GM19025 (cell line): ENCODE results near the gene MSH5.

Experiments used
- ATAC-seq: cut with Tn5 transposase; IDR thresholded peaks from one replicate; pipeline ENCODE4 v1.9.1; 2021; ENCODE audit warnings: mild to moderate bottlenecking, low read depth, moderate library complexity; ENCODE audit not compliant: unreplicated experiment

The MSH5 gene

DNA sequence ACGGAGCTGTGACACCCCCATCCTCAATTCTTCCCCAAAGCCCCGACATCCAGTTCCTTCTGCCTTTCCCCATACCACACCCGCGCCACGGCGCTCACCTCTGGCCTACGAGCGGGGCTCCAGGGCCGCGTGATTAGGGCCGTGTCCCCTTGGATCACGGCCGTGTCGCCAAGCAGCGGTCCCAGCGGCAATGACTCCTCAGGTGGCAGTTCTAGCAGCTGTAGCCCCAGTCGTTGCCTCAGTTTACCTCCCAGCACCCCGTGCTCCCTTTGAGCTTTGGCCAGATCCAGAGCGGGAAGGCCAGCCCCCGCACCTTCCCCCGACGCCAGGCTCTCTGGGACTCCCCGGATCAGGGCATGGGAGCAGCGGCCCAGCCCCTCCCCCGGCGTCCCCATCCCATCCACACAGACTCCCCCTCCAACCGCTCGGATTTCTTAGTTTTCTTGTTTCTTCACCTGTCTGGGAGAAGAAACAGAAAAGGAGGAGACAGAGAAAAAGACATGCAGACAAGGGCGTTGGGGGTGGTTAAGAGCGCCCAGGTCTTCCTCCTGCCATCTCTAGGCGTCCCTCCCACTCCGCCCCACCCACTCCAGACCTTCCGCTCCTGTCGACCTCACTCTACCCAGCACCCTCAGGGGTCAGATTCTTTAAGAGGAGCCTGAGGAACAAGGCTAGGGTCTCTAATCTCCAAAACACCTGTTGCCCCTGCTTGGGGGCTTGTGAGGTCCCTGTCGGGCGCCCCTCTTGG lies 10.9 kb upstream of the MSH5 start, which contains the start of gene DDAH2:
Gene DDAH2, minus strand, starts transcription at position 533 of the 748 bp plus-strand sequence. Its CDS starts 138 bp downstream, at position 395.
- no peak for ATAC-seq

DNA sequence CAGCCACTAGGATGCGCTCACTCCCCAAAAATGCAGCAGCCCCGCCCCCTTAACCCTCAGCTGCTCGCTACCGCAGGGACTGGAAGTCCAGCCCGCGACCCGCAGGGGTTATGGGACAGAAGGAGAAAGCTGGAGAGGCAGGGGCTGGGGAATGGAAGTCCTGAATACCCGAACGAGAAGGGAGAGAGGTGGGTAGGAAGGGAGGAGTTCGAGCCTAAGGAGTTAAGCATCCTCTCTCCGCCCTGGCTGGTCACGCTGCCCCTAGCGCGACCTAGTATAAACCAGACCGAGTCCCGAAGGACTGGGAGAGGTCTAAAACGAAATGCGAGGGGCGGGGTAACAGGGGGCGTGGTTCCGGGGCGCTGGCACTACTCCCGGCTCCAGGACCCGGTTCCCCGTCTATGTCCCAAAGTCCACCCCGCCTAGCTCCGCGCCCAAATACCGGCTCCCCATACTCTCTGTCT lies 10.3 kb upstream of the MSH5 start:
- ATAC-seq = peak; percentile 42

DNA sequence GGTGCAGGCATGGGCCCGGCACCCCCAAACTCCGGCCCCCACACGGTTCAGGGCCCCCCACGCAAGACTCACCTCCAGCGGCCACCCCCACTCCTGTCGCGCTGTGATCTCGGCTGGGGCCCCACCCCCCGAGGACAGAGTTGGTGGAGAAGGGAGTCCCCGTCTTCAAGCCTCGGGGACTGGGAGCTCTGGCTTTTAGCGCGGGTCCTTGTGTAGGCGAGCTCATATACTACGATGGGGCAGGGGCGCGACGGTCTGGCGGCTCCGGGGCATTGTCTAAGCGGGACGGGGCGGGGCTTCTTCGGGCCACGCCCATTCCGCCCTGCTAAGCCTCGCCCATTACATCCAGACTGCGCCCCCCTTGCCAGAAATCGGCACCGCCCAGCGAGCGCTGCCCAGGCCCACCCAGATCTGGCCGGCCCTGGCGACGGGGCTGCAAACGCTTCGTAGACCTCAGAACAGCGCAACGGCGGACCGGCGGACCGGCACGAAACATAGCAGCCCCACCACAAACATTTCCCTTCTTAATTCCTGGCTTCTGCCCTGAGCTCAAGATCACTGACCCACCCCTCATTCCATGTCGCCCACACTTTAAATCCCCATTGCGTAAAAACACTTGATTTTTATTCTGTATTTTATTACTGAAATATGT lies 9.7 kb upstream of the MSH5 start:
- no peak for ATAC-seq

DNA sequence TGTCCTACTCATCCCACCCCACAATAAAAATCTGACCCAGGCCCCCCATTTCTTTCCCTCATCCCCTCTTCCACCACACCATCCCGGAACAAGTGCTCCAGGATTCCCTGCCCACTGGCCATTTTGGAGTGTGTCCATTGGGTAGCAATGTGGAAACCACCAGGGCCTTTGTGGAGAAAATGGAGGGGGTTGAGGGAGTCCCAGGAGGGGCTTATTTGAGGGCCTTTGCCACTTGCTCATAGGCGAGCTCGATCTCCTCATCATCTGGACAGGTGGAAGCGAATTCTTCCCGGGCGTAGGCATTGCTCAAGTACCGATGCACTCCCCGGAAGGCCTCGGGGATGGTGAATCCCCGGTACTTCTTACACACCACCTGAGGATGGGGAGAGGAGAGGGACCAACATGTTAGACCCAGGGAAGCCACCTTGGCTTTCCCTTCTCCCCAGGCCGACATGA lies 9.1 kb upstream of the MSH5 start:
- ATAC-seq = no peak

DNA sequence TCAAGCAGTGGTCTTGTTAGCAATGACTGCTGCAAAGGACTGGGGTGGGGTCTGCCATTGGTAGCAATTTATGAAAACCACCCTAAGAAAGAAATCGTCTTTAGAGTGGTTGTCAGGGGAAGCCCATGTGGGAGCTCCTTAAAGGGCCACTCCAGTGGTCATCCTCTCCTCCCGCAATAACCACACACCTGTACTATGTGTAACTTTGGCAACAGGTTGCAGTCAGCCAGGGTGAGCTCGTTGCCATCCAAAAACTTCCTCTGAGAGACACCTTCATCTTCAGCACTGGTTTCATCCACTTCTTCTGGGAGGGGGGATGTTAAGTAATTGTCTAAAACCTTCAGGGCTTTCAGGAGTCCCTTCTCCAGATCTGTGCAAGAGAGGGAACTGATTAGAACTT lies 7.8 kb upstream of the MSH5 start:
- ATAC-seq = no peak

DNA sequence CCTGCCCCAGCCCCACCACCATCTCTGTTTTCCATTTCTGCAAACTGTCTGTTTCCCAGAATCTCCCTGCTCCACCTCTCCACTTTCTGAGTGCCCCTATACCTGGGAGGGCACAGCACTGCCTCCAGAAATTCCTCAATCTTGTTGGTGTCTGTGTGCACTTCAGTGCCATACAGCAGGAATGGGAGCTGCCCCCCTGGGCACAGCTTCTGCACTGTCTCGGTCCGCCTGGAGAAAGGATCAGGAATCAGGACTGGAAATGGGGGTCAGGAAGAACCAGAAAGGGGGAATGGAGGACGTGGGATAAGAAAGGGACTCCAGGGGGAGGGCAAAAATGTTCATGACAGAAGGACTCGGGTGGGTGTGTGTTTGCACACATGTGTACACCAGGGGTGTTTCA lies 6.1 kb upstream of the MSH5 start:
- no peak for ATAC-seq

DNA sequence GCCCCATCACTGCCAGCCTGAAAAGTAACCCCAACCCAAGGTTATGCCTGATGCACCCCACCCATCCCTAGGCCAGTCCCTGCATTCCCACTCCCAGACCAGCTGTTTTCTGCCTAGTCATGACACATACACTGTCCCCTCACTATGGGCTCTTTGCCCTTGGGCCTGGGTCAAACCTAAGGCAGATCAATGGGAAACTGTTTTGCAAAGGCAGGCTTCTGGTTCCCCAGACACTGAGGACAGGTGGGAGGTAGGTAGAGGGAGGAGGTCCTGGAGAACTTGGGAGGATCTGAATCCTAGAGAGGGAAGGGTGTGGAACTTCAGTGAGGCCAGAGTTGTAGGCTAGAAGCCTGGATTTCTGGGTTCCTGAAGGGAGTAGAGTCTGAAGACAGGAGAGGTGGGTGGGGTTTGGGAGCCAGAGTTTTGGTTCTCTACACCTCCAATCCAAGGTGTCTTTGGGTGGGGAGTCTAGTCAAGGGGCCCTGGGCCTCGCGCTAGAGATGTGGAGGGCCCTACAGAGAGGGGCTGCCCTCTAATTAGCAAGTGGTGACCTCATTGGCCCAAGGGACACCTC lies 5.5 kb upstream of the MSH5 start:
- no peak for ATAC-seq

DNA sequence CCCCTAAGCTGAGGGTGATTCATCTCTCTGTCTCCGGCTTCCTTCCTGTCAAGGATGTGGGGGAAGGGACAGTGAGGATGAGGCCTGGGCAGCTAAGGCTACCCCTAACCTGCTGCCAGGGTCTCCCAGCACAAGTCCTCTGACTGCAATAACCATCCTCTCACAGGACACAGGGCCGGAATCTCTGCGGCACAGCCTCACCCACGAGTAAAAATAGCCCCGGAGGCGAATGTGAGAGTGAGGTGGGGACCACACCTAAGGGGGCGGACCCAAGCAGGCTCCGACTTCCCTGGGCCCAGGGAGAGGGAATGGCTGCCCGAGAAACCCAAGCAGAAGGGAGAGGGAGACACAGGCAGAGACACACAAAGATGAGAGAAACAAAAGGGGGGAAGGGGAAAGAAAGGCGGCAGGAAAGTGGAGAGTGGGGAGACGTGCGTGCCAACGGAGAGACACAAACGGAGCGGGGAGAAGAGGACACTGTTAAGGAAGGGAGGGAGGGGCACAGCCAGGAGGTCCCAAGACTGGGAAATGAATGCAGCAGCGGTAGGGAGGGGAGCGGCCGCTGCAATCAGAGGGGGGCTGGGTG lies 4.9 kb upstream of the MSH5 start:
- peak; percentile 32 for ATAC-seq

DNA sequence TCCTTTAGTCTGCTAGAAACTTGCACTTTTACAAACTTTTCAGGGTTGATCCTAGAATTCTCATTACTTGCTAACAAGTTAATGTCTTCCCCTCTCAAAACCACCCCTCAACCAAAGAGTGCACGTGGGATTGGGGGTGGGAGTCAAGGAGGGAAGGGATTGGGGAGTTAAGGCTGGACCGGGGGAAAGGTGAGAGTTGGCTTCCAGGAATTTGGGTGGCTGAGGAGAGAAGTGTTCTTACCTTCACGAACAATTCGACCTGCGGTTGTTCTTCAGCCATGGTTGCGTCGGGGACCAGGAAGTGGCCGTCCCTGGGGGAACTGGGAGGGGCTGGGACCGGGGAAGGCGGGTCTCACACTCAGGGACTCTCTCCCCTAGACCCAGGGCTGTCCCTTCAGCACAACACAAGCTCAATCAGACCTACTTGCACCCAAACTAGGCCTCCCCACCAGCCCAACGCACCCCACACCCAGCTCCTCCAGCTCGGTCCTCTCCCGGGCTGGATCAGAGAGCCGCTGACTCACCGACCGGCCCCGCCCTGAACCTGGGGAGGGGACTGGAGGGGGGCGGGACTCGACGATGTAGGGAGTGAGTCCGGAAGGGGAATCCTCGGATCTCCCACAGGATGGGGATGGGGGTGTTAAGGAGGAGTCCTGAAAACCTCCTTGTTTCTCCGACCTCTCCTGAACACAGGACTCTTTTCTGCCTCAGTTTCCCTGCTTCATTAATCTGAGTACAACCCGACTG lies 3.6 kb upstream of the MSH5 start, which contains the start of gene CLIC1:
Gene CLIC1, minus strand, starts transcription at position 510 of the 747 bp plus-strand sequence. Its CDS starts 230 bp downstream, at position 280.
- ATAC-seq = no peak

DNA sequence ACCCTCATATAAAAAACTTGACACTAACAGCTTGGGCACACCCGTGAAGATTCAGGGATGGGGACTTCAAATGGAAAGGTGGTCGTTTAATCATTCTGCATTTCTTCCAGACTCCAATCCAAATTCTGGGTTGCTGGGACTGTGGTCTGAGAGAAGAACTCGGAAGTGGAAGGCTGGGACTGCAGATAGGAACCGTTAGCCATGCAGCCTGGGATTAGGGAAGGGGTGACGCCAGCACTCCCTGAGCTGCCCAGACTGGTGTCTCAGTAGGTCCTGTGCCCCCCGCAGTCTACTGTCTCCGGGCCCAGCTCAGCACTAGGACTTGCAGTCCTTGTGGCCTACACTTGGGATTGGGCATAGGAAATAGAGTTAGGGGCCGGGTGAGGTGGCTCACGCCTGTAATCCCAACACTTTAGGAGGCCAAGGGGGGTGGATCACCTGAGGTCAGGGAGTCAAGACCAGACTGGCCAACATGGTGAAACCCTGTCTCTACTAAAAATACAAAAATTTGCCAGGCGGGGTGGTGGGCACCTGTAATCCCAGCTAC lies 3.0 kb upstream of the MSH5 start:
- no peak for ATAC-seq

DNA sequence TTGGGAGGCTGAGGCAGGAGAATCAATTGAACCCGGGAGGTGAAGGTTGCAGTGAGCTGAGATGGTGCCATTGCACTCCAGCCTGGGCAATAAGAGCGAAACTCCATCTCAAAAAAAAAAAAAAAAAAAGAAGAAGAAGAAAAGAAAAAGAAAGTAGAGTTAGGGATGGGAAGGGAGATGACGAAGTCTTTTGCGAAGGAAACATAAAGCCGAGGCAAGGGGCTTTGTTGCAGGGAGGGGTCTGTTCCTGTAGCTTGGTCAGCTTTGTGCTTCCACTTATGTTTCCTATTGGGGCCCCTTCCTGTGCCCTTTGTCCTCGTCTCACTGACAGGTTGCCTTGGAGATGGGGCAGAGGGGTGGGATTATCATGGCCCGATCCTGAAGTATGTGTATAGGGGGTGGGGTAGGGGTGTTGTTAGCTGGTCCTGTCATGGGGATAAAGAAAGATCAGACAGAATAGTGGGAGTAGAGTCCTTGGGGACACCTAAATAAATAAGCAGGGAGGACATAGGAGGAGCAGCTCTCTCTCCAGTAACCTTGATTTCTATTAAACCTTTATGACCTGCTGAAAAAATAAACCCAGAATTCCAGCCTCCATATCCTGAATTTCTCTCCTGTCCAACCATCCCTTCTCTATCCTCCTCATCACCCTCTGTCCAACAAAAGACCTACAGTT lies 2.4 kb upstream of the MSH5 start:
- ATAC-seq = no peak

DNA sequence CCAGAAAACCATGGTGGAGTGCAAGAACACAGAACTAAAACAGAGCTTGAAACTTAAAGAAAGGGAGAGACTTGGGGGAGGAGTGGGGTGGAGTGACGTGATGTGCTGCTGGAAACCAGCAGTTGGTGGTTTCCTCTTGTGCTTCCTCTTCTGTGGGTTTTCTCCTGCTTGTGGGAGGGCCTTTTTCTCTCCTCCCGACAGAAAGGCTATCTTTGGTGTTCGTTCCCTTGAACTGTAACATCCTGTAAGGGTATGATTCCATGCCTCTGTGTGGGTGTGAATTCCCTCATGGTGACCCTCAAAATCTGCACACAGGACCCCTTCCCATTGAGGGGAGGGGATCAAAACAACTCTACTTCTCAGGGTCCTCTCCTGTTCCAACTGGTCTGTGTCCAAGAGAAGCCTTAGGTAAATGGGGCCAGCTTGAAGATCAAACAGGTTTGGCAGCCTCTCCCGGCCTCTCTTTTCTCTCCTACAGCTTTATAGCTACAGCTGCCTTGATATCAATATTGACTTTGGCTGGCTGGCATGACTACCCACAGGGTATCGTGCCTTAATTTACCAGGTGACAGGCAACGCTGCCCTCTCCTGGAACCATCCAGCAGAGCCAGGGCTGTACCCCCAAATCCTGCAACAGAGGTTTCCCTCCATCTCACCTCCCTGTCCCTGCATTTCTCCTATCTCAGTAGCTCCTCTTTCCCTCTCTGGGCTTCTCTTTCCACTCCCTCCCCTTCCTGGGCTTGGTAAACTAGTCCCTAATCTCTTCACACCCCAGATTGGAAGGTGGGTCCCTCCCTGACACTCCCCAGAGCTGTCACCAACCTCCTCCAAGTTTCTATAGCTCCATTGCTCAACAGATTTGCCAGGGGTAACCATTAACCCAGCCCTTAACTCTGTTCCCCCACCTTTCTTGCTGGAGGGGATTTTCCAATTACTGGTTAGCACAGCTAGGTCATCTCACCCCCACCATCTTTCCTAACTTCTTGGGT lies 1.5 kb upstream of the MSH5 start:
- ATAC-seq = no peak

DNA sequence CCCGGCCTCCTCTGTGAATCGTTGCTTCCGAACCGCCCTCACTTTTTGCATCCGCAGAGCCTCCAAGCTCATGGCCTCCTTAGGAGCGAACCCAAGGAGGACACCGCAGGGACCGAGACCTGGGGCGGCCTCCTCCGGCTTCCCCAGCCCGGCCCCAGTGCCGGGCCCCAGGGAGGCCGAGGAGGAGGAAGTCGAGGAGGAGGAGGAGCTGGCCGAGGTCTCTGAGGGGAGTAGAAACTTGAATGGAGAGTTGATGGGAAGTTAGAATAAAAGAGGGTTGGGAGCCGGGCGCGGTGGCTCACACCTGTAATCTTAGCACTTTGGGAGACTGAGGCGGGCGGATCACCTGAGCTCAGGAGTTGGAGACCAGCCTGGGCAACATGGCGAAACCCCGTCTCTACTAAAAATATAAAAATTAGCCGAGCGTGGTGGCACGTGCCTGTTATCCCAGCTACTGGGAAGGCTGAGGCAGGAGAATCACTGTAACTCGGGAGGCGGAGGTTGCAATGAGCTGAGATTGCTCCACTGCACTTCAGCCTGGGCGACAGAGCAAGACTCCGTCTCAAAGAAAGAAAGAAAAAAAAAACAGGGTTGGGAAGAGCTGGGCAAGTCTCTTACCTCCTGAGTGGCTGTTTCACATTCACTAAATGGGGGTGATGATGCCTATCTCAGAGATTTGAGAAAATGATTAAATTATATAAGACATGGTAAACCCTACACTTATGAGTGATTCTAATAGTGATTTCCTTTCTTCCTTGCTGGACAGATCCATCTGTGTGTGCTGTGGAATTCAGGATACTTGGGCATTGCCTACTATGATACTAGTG lies 805 bp downstream of the MSH5 start:
- no peak for ATAC-seq

DNA sequence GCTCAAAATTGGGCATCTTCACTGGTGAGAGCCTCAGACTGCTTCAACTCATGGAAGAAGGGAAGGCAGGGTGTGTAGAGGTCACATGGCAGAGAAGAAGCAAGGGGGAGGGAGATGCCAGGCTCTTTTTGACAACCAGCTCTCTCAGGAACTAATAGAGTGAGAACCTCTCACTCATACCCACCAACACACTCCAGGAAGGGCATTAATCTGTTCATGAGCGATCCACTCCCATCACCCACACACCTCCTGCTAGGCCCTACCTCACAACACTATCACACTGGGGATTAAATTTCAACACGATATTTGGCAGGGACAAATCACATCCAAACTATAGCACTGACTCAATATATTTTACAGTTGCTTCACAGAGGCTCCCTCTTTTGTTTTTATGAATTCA lies 2.0 kb downstream of the MSH5 start:
- ATAC-seq = no peak

DNA sequence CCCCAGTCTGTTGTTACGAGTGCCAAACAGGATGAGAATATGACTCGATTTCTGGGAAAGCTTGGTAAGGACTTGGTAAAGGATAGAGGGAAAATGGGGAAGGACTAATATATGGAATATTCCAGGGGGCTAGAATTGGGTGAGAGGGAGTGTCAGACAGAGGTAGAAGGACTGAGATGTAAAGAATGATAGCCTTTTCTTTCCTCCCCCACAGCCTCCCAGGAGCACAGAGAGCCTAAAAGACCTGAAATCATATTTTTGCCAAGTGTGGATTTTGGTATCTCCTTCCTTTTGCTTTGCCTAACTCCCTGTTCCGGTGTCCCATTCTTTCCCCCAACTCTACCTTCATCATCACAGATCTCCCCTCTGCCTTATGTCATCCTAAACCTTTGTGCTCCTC lies 3.1 kb downstream of the MSH5 start:
- no peak for ATAC-seq

DNA sequence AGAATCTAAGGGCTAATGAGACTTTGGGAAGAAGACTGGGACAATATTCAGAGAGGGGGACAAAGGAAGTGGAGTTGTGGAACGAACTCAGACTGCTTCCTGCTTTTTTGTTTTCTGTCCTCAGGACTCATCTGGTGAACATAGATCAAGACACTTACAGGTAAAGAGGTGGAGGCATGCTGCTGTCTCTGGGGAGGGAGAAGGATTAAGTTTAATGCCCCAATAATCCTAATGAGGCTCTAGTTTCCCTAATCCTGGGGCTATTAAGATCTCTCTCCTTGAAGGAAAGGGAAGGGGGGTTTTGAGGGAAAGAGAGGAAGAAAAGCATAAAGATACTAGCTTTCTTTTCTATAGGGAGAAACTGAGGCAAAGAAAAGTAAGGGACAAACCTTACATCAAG lies 4.6 kb downstream of the MSH5 start:
- ATAC-seq = no peak

DNA sequence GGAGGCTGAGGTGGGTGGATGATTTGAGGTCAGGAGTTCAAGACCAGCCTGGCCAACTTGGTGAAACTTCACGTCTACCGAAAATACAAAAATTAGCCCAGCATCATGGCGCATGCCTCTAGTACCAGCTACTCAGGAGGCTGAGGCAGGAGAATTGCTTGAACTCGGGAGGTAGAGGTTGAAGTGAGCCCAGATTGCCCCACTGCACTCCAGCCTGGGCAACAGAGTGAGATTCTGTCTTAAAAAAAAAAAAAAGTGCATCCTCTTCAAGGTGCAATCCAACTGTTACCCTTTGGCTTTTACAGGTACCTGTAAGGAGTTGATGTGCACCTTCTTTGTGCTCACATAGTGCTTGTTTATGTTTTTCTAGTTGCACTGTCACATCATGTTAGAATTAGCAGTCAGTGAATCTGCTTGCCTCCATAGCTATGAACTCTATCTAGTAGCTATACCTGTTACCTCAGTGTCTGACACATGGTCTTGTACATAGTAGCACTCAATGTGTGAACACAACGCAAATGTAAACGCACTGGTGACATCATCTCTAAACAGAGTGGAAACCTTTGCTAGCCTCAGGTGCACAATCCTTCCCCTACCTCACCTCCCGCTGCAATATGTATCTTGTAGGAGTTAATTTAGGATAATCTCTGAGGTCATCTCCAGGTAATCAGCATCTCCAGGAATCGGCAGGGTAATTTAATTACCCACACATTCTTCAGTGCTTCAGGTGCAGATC lies 9.7 kb downstream of the MSH5 start:
- no peak for ATAC-seq
